ENCODE measurements around the gene CRTAC1.

The CRTAC1 gene

GRCh38 chr10:97894092-97894491 lies 136.3 kb downstream of the CRTAC1 start:
- DNase-seq: no peak

DNA sequence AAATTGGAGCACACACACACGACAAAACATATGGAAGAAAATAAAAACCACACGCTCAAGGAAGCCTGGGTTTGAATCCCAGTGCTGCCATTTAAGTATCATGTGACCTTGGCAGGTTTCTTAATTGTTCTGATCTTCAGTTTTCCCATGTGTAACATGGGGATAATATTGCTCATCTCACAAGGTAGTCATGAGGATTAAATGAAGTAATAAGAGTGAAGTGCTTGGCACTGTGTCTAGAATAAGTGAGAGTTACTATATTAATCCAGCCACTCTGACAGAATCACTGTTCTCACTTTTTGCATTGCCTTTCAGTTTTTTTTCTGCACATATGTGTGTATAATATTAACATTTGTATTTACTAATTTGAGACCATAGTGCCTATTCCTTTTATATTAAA lies 137.5 kb downstream of the CRTAC1 start:
- no peak for DNase-seq

GRCh38 chr10:97892506-97892905 lies 137.9 kb downstream of the CRTAC1 start:
- DNase-seq: no peak

- no peak for DNase-seq
Observed at GRCh38 chr10:97891497-97892167, 138.8 kb downstream of the CRTAC1 start.

DNA sequence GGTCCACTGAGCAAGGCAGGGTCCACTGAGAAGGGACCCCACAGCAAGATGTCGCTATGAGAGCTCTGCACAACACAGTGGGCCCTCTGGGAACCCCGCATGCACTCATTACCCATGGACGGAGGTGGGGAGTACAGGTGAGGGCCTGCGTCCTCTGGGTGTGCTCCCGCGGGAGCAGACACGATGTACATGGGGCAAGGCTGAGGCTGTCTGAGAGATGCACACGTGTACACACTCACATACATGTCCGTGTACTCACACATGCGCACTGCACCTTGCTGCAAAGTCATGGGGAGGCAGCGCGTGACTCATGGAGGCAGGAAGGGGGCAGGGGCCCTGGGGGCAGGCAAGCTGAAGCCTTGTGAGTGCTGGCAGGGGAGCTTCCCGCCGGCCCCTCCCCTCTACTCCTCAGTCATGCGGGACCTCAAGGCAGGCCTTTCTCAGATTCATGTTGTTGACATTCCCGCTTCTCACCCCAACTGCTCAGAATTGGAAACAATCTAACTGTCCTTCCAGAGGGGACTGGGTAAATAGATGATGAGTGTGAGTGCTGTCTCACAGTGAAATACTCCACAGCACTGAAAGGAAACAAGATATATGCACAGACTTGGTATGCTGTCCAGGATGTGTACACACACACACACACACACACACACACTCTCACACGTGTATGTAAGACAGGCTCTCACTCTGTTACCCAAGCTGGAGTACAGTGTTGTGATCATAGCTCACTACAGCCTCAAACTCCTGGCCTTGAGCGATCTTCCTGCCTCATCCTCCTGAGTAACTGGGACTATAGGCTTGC lies 140.8 kb downstream of the CRTAC1 start:
- DNase-seq: peak; percentile 10

- DNase-seq: peak; percentile 12
Observed at GRCh38 chr10:97888641-97889262, 141.7 kb downstream of the CRTAC1 start.

GRCh38 chr10:97888134-97888533 lies 142.3 kb downstream of the CRTAC1 start:
- DNase-seq: no peak

DNA sequence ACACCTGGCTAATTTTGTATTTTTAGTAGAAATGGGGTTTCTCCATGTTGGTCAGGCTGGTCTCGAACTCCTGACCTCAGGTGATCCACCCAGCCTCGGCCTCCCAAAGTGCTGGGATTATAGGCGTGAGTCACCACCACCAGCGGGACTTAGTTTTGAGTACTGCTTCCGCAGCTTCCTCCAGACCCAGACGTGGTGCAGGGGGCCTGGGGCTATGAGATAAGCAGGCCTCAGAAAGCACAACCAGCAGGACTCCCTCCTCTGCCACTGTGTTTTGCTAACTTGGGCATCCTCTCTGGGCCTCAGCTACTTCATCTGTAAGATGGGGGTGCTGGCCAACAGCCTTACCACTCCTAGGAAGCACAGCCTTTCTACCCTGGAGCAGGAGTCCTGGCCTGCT lies 143.0 kb downstream of the CRTAC1 start:
- no peak for DNase-seq

DNA sequence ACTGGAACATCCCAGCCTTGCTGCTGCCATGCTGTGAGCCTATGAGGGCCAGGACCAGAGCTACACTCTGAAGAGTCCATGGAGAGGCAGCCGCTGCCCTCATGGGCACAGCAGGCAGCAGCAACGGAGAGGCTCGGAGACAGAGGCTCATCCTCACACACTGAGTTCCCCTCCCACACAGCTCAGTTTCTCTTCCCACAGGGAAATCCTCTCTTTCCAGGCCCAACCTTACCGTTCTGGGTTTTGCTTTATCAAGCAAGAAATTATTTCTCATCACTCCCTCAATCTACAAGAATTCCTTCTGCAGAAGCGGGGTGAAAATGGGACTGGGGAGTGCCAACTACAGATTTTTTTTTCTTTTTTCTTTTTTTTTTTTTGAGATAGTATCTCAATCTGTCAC lies 144.1 kb downstream of the CRTAC1 start:
- no peak for DNase-seq

- no peak for DNase-seq
Observed at GRCh38 chr10:97883092-97883485, 147.3 kb downstream of the CRTAC1 start.

- DNase-seq: peak; percentile 37
Observed at GRCh38 chr10:97882142-97883091, 148.0 kb downstream of the CRTAC1 start.

DNA sequence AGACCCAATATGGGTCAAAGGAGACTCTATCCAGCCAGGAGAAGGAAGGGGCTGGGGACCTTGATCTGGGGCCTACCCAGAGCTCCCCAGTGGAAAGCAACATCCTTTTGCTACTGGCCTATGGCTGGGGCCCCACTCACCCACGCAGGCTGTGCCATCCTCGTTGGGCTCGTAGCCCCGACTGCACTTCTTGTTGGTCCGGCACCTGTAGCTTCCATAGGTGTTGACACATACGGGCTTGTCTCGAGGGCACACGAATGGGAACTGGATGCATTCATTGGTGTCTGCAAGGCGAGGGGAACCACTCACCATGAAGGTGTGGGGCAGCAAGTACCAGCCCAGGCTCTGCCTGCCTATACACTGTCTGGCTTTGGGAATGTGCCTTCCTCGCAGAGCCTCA lies 150.3 kb downstream of the CRTAC1 start:
- DNase-seq: no peak

- no peak for DNase-seq
Observed at GRCh38 chr10:97879241-97879640, 151.2 kb downstream of the CRTAC1 start.

- DNase-seq: no peak
Observed at GRCh38 chr10:97876402-97876801, 154.0 kb downstream of the CRTAC1 start.

DNA sequence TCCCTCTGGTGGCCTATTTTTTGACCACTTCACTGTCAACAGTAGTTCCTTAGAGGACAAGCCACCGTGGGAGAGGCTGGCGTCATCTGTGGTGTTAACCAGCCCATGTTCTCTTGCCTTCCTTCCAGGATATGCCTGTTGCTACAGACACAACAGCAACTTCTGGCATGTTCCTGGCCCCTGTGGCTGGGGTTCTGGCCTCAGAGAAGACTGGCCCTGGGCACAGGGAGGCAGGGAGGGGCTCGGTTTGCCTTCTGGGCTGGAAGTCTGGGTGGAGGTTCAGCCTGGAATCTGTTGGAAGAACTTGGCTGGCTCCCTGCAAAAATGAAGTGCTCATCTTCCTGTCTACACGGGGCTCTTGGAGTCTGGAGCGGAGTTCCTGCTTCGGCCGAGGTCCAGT lies 155.0 kb downstream of the CRTAC1 start:
- DNase-seq: no peak

- DNase-seq: no peak
Observed at GRCh38 chr10:97874332-97874731, 156.1 kb downstream of the CRTAC1 start.

DNA sequence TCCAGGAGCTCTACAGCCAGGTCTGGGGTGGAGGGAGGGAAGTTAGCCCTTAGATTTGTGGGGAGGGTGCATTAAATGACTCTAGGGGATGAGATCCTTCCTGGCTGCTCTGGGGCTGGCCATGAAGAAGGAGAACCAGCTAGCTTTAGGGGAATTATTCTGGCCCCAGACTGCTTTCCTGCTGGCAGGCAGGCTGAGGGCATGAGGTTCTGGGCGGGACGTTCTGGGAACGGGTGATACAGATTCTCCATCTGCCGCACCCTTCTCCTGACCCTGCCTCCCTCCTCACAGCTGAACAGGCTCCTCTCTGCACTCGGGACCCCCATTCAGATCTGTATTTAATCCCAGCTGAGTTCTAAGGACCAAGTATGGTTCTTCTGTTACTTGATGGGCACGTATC lies 156.9 kb downstream of the CRTAC1 start:
- DNase-seq: no peak

- DNase-seq: no peak
Observed at GRCh38 chr10:97870990-97871389, 159.4 kb downstream of the CRTAC1 start.

DNA sequence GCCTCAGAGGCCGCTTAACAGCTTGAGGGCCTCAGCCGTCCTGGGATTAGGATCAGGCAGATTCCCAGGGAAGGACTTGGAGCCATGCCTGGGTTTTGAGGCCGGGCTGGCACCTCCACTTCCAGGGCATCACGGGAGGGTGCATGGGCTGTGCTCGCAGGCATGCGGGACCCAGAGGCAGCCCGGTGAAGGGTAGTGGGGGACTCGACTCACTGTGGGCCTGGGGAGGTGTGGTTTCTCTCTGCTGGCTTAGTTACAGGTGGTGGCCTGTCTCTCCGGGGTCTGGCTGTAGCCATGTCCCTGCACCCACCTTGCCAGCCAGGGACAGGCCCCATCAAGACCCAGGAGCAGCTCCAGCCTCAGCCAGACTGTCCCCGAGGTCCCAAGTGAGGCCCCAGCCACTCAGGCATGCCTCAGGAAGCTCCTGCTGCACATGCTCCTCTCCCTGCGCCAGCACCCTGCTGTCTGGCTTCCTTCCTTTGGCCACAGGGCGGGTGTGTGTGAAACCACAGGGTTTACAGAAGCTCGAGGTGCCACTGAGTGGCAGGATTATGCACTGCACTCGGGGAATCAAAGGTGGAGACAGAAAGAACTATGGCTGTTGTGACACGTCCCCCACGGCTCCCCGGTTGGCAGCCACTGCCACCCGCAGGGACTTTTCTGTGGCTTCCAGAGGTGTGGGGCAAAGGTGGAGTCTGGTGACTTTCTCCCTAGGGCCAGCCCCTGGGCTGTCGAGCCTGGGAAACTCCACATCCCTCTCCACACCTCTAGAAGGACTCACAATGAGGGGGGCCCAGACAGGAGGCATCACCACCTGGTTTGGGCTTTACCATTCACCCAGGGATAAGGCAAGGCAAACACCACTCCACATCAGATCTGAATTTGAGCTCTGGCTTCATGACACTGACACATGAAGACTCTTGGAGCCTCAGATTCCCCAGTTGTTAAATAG lies 161.1 kb downstream of the CRTAC1 start:
- peak; percentile 85 for DNase-seq

DNA sequence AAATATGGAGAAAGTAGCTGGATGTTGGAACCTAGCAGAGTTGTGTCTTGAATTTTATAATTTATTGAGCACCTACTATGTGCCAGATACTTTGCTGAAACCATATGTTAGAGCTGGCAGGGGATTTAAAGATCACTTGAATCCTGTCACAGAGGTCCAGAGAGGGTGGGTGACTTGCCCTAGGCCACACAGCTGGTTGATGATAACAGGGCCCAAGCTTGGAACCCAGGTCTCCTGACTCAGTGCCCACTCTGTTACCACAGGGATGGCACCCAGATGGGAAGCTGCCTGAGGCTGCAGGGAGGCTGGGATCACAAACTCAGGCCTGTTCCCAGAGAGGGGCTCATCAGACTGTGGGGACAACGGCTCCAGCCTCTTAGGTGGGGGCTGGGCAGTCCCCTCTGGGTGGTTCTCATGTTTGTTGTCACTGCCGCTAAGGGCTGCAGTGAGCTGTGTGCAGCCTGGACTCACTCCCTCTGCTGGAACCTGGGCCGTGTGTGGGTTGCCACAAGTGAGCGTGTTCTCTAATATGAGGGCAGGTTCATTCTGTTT lies 162.2 kb downstream of the CRTAC1 start:
- DNase-seq: no peak

GRCh38 chr10:97867220-97867800 lies 163.1 kb downstream of the CRTAC1 start:
- no peak for DNase-seq

Data from stimulated activated CD4-positive, alpha-beta T cell treated with anti-CD3 and anti-CD28 coated beads, Interleukin-4, amount 100 ng/mL, for 24 hours (primary cell).